B cell (primary cell): ENCODE measurements around the gene HIVEP1. TPM values are rescaled to one million over a fixed set of nuclear protein-coding genes. Genes with fewer than 3 reads are reported as not detected.

Experiments used
- ATAC-seq: fragments of 200-7000 bp; cut with Tn5 transposase; one replicate; pipeline ENCODE4 v1.10.0; 2021; ENCODE audit warnings: low read depth, mild to moderate bottlenecking, moderate number of reproducible peaks, moderate library complexity
- CTCF ChIA-PET: fragments of 350-600 bp; sonication (Branson Sonifier 250); formaldehyde crosslinking; loops from one replicate; lab custom pipeline; 2021; ENCODE audit warnings: antibody characterized with exemption, inconsistent platforms; lab: Charles Lee
- POLR2A ChIA-PET: fragments of 350-600 bp; sonication (Branson Sonifier 250); formaldehyde crosslinking; loops from one replicate; lab custom pipeline; 2021; ENCODE audit warnings: antibody characterized with exemption; lab: Charles Lee
- DNase-seq: peaks from one replicate; pipeline ENCODE4 v3.0.0; 2013
- H2AFZ ChIP-seq: 2 replicates; pipeline ENCODE4 v1.6.1; 2012; ENCODE audit warnings: mild to moderate bottlenecking, low read depth, low read length; ENCODE audit not compliant: insufficient read depth, poor library complexity, severe bottlenecking
- H3K27ac ChIP-seq, 2 donors: 1 replicate in 1 of 2; 2 replicates in 1 of 2; pipeline ENCODE4 v1.5.1; 2012 to 2013; ENCODE audit warnings: low read length in 2 of 2, mild to moderate bottlenecking in 2 of 2, moderate library complexity in 1 of 2
- H3K27me3 ChIP-seq, 4 experiments: fragments of 200-600 bp in 1 of 4; sonication (generic) in 1 of 4; replicated peaks in 1 of 4; 1 replicate in 2 of 4; 2 replicates in 2 of 4; pipeline versions ENCODE4 v1.6.1 to v1.7.0; 2013 to 2016; ENCODE audit warnings: low read length in 3 of 4, mild to moderate bottlenecking in 2 of 4, mixed read lengths in 1 of 4, moderate library complexity in 1 of 4; ENCODE audit not compliant: insufficient read depth in 4 of 4, control insufficient read depth in 3 of 4; ENCODE audit errors: control extremely low read depth in 1 of 4
- H3K36me3 ChIP-seq, 2 experiments: replicated peaks in 1 of 2; 1 replicate in 1 of 2; 2 replicates in 1 of 2; pipeline versions ENCODE4 v1.6.1 to v1.7.1; 2013; ENCODE audit warnings: low read length in 1 of 2; ENCODE audit not compliant: insufficient read depth in 2 of 2, control insufficient read depth in 1 of 2; ENCODE audit errors: control extremely low read depth in 1 of 2, extremely low read depth in 1 of 2
- H3K4me1 ChIP-seq, 2 donors: fragments of 200-600 bp in 1 of 2; sonication (generic) in 1 of 2; 1 replicate in 1 of 2; 2 replicates in 1 of 2; pipeline versions ENCODE4 v1.5.1 to v1.6.1; 2013 to 2017; ENCODE audit warnings: low read length in 2 of 2; ENCODE audit not compliant: control insufficient read depth in 2 of 2, insufficient read depth in 2 of 2
- H3K4me2 ChIP-seq: replicated peaks from 2 replicates; pipeline ENCODE3; 2012; ENCODE audit warnings: mild to moderate bottlenecking, low read depth, low read length; ENCODE audit not compliant: poor library complexity, severe bottlenecking
- H3K4me3 ChIP-seq, 5 experiments: fragments of 200-600 bp in 1 of 5; sonication (generic) in 1 of 5; 1 replicate in 3 of 5; 2 replicates in 2 of 5; pipeline versions ENCODE4 v1.5.1 to v1.7.0; 2011 to 2016; ENCODE audit warnings: low read length in 4 of 5, mild to moderate bottlenecking in 4 of 5, low read depth in 2 of 5, control low read depth in 1 of 5, moderate library complexity in 1 of 5; ENCODE audit not compliant: insufficient read depth in 1 of 5; ENCODE audit errors: control extremely low read depth in 1 of 5, extremely low read depth in 1 of 5
- H3K79me2 ChIP-seq: fragments of 200-600 bp; sonication (generic); one replicate; pipeline ENCODE4 v1.6.0; 2016; ENCODE audit warnings: low read length; ENCODE audit not compliant: control insufficient read depth, insufficient read depth
- H3K9ac ChIP-seq: fragments of 200-600 bp; sonication (generic); 2 replicates; pipeline ENCODE4 v1.6.1; 2017; ENCODE audit warnings: mild to moderate bottlenecking, low read length, moderate library complexity
- H3K9me3 ChIP-seq, 3 donors: one replicate each; pipeline versions ENCODE4 v1.6.1 to v1.7.1; 2013; ENCODE audit warnings: low read length in 2 of 3; ENCODE audit not compliant: control insufficient read depth in 2 of 3, insufficient read depth in 1 of 3; ENCODE audit errors: control extremely low read depth in 1 of 3
- H4K20me1 ChIP-seq: 2 replicates; pipeline ENCODE4 v1.6.0; 2012; ENCODE audit warnings: mild to moderate bottlenecking, low read length; ENCODE audit not compliant: insufficient read depth, control insufficient read depth, poor library complexity, severe bottlenecking
- H3K27ac Mint-ChIP-seq: one replicate; pipeline ENCODE4 v1.8.0; 2021; ENCODE audit warnings: mixed read lengths
- H3K27me3 Mint-ChIP-seq: one replicate; pipeline ENCODE4 v1.8.0; 2021; ENCODE audit warnings: mixed read lengths
- H3K4me1 Mint-ChIP-seq: one replicate; pipeline ENCODE4 v1.8.0; 2021; ENCODE audit warnings: mixed read lengths
- H3K4me3 Mint-ChIP-seq: one replicate; pipeline ENCODE4 v1.8.0; 2021; ENCODE audit warnings: mixed read lengths
- H3K9me3 Mint-ChIP-seq: one replicate; pipeline ENCODE4 v1.8.0; 2022; ENCODE audit warnings: mixed read lengths; ENCODE audit not compliant: insufficient read depth
- EZH2 ChIP-seq: IDR thresholded peaks from 2 replicates; pipeline ENCODE4 v1.6.1; 2012; ENCODE audit warnings: borderline replicate concordance, low read depth, mild to moderate bottlenecking, moderate library complexity, low read length; ENCODE audit not compliant: insufficient read depth, poor library complexity, severe bottlenecking
- WGBS: methylation state at CpG from one replicate; pipeline ENCODE4 v1.1.5; 2013; ENCODE audit warnings: missing lambda C conversion rate; ENCODE audit not compliant: insufficient coverage; 5-methylcytosine and 5-hydroxymethylcytosine counted together
- intact Hi-C: fragments of 100-400 bp; cut with micrococcal nuclease; formaldehyde crosslinking; loops from one replicate; pipeline ENCODE4 v1.10.0; 2022
- polyA plus RNA-seq: library from polyadenylated mRNA; depleted of rRNA; stranded (reverse); fragments of >200 nt; gene quantifications from 2 replicates; pipeline ENCODE4 v1.2.3, GENCODE V29; 2012
- total RNA-seq, 2 donors: library from RNA; stranded (reverse); fragments of 120-200 nt in 1 of 2; gene quantifications; 1 replicate in 1 of 2; 2 replicates in 1 of 2; pipeline versions ENCODE4 v1.2.3 to v1.2.4, GENCODE V29; 2013 to 2022
- TF ChIP-seq, protein P1 (sequence below): fragments of 200-600 bp; IDR thresholded peaks from one replicate; pipeline ENCODE4 v1.8.0; 2022; ENCODE audit warnings: antibody characterized with exemption, mild to moderate bottlenecking

The HIVEP1 gene
- total and polyA plus RNA-seq, 2 donors (not counting 1 experiment from before 2014, with no cell fraction given): 11.3 to 96.5 TPM

DNA sequence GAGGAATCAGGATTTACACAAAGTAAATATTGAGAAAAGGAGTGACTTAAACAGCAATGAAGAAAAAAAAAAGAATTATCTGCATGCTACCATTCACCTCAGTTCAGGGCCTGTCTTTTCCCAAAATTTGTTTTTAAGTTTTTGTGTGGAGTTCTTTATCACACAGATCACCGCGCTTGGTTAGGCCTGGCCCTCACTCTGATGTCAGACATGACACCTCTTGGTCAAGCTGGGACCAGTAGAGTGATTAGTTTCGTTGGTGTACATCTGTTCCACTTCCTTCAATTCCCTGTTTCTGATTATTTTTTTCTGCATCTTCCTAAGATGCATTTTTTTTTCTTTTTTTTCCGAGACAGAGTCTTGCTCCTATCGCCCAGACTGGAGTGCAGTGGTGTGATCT lies 34.9 kb upstream of the HIVEP1 start:
- CTCF ChIA-PET: no interaction called here
- POLR2A ChIA-PET: no interaction called here

DNA sequence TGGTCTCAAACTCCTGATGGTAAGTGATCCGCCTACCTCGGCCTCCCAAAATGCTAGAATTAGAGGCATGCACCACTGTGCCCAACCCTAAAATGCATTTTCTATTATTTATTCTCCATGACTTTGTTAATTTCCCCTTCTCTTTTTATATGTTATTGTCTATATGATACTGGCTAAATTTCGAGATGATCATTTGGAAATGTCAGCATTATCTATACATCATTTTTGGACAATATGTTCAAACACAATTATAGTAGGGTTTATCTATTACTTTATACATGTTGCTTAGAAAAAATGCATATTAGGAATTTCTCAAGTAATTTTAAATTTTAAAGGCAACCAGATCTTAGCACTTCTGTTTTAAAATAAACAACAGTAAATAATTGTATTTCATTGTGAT lies 34.4 kb upstream of the HIVEP1 start:
- no peaks in the 10 kb centered on the region for H3K9me3 ChIP-seq
- no peaks in the 10 kb centered on the region for H3K9me3 Mint-ChIP-seq
- intact Hi-C loops: no loop called here
- no peaks in the 10 kb centered on the region for H3K27me3 ChIP-seq
- peaks cover 12 to 18% of the 10 kb centered on the region in 2 donors for H3K4me1 ChIP-seq
- CTCF ChIA-PET: no interaction called here
- H3K4me3 Mint-ChIP-seq: no peak overlapping the region
- no peak overlapping the region for H3K4me2 ChIP-seq
- H3K4me1 Mint-ChIP-seq: peaks cover 21% of the 10 kb centered on the region
- H3K4me3 ChIP-seq: no peak overlapping the region
- POLR2A ChIA-PET: no interaction called here
- H3K79me2 ChIP-seq: no peaks in the 10 kb centered on the region
- no peak overlapping the region for H3K27ac Mint-ChIP-seq
- H3K36me3 ChIP-seq: no peaks in the 10 kb centered on the region
- no peak overlapping the region for H2AFZ ChIP-seq
- no CpG with 5 or more reads among the region's 3 CpGs for WGBS
- ATAC-seq (no peak), DNase-seq (no peak)
- H4K20me1 ChIP-seq: no peaks in the 10 kb centered on the region
- TF ChIP-seq EZH2: no peak
- TF ChIP-seq, protein P1, sequence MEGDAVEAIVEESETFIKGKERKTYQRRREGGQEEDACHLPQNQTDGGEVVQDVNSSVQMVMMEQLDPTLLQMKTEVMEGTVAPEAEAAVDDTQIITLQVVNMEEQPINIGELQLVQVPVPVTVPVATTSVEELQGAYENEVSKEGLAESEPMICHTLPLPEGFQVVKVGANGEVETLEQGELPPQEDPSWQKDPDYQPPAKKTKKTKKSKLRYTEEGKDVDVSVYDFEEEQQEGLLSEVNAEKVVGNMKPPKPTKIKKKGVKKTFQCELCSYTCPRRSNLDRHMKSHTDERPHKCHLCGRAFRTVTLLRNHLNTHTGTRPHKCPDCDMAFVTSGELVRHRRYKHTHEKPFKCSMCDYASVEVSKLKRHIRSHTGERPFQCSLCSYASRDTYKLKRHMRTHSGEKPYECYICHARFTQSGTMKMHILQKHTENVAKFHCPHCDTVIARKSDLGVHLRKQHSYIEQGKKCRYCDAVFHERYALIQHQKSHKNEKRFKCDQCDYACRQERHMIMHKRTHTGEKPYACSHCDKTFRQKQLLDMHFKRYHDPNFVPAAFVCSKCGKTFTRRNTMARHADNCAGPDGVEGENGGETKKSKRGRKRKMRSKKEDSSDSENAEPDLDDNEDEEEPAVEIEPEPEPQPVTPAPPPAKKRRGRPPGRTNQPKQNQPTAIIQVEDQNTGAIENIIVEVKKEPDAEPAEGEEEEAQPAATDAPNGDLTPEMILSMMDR: no peak
- no peak overlapping the region for H3K27ac ChIP-seq
- no peak overlapping the region for H3K9ac ChIP-seq
- no peaks in the 10 kb centered on the region for H3K27me3 Mint-ChIP-seq

More for the DNA sequence above, 34.9 kb upstream of the HIVEP1 start:
- TF ChIP-seq, protein P1: no peak
- no peak for TF ChIP-seq EZH2
- Mint-ChIP-seq H3K9me3 (no peaks in the 10 kb centered on the region), H3K27ac (no peak overlapping the region), H3K4me1 (peaks cover 21% of the 10 kb centered on the region), H3K4me3 (no peak overlapping the region), H3K27me3 (peaks cover 1% of the 10 kb centered on the region)
- DNase-seq (no peak), ATAC-seq (no peak)
- Histone ChIP-seq H3K4me2 (no peak overlapping the region), H3K4me3 (no peak overlapping the region), H3K36me3 (no peaks in the 10 kb centered on the region), H3K4me1 (peaks cover 12 to 18% of the 10 kb centered on the region in 2 donors), H3K79me2 (no peaks in the 10 kb centered on the region), H2AFZ (no peak overlapping the region), H3K27me3 (no peaks in the 10 kb centered on the region), H3K9ac (no peak overlapping the region), H3K9me3 (no peaks in the 10 kb centered on the region), H3K27ac (no peak overlapping the region), H4K20me1 (no peaks in the 10 kb centered on the region)
- intact Hi-C loops: no loop called here
- WGBS: 67% methylated on average over 1 of the region's 5 CpGs
